IMR-90 (cell line): Measurements from ENCODE around the gene MGAT3. TPM values are rescaled to one million over a fixed set of nuclear protein-coding genes. Genes with fewer than 3 reads are reported as not detected.

ENCODE experiments used
- ATAC-seq: fragments of 200-7000 bp; cut with Tn5 transposase; 2 replicates; pipeline ENCODE4 v1.9.1; 2020; ENCODE audit warnings: low read depth, mild to moderate bottlenecking, moderate library complexity
- BruUV-seq: library from RNA; stranded (reverse); fragments of 400-500 nt; replicated peaks from 2 replicates; lab custom pipeline; 2021; lab: Mats Ljungman, UMichigan
- CTCF ChIA-PET: fragments of 300-600 bp; formaldehyde crosslinking; extraction: SDS; loops from one replicate; lab custom pipeline; 2021; ENCODE audit warnings: antibody characterized with exemption; lab: Yijun Ruan, JAX
- POLR2A ChIA-PET: fragments of 300-600 bp; sonication (Branson Sonifier 250); formaldehyde crosslinking; loops from one replicate; lab custom pipeline; 2022; ENCODE audit warnings: antibody characterized with exemption; ENCODE audit not compliant: unreplicated experiment; lab: Charles Lee
- DNase-seq: peaks from one replicate; pipeline ENCODE4 v3.0.0; 2013
- H2AFZ ChIP-seq: replicated peaks from 2 replicates; pipeline ENCODE3; 2013; ENCODE audit warnings: low read length, mild to moderate bottlenecking; ENCODE audit not compliant: poor library complexity
- H2AK5ac ChIP-seq: 2 replicates; pipeline ENCODE4 v1.6.1; 2013; ENCODE audit warnings: low read depth, low read length, inconsistent platforms
- H2AK9ac ChIP-seq: replicated peaks from 2 replicates; pipeline ENCODE3; 2013; ENCODE audit warnings: mild to moderate bottlenecking, low read depth, low read length, moderate library complexity; ENCODE audit not compliant: poor library complexity
- H2BK120ac ChIP-seq: 2 replicates; pipeline ENCODE4 v1.6.1; 2013; ENCODE audit warnings: low read depth, low read length, inconsistent platforms
- H2BK15ac ChIP-seq: 3 replicates; pipeline ENCODE4 v1.6.1; 2013; ENCODE audit warnings: low read depth, low read length, inconsistent platforms
- H2BK20ac ChIP-seq: 2 replicates; pipeline ENCODE4 v1.6.1; 2013; ENCODE audit warnings: low read depth, mild to moderate bottlenecking, inconsistent platforms, low read length, moderate library complexity
- H2BK5ac ChIP-seq: 2 replicates; pipeline ENCODE4 v1.6.1; 2013; ENCODE audit warnings: mild to moderate bottlenecking, low read depth, low read length, inconsistent platforms; ENCODE audit not compliant: poor library complexity, severe bottlenecking
- H3K14ac ChIP-seq: replicated peaks from 2 replicates; pipeline ENCODE4 v1.6.1; 2013; ENCODE audit warnings: low read depth, low read length, inconsistent platforms
- H3K18ac ChIP-seq: 2 replicates; pipeline ENCODE4 v1.6.1; 2013; ENCODE audit warnings: low read depth, low read length, control low read depth
- H3K23ac ChIP-seq: 2 replicates; pipeline ENCODE4 v1.6.1; 2013; ENCODE audit warnings: low read depth, low read length, inconsistent platforms
- H3K27ac ChIP-seq: 2 replicates; pipeline ENCODE4 v1.5.1; 2013; ENCODE audit warnings: mild to moderate bottlenecking, control low read depth, low read length; ENCODE audit not compliant: insufficient read depth
- H3K27me3 ChIP-seq: 2 replicates; pipeline ENCODE4 v1.6.1; 2013; ENCODE audit warnings: low read length; ENCODE audit not compliant: control insufficient read depth, insufficient read depth
- H3K36me3 ChIP-seq: 2 replicates; pipeline ENCODE4 v1.6.1; 2013; ENCODE audit warnings: low read length, mixed read lengths; ENCODE audit not compliant: control insufficient read depth, insufficient read depth
- H3K4ac ChIP-seq: 2 replicates; pipeline ENCODE4 v1.6.1; 2013; ENCODE audit warnings: low read depth, low read length, inconsistent platforms
- H3K4me1 ChIP-seq: 2 replicates; pipeline ENCODE4 v1.6.1; 2013; ENCODE audit warnings: low read length, mixed read lengths; ENCODE audit not compliant: control insufficient read depth, insufficient read depth
- H3K4me2 ChIP-seq: 2 replicates; pipeline ENCODE4 v1.6.1; 2013; ENCODE audit warnings: low read depth, mild to moderate bottlenecking, control low read depth, low read length, moderate library complexity
- H3K4me3 ChIP-seq: 2 replicates; pipeline ENCODE4 v1.5.1; 2013; ENCODE audit warnings: low read depth, mild to moderate bottlenecking, control low read depth, low read length, moderate library complexity; ENCODE audit not compliant: insufficient read depth
- H3K56ac ChIP-seq: 2 replicates; pipeline ENCODE4 v1.6.1; 2013; ENCODE audit warnings: low read length, inconsistent platforms; ENCODE audit not compliant: insufficient read depth; ENCODE audit errors: extremely low read depth
- H3K79me1 ChIP-seq, 2 experiments: 2 replicates each; pipeline ENCODE4 v1.6.1; 2013; ENCODE audit warnings: low read length in 2 of 2, inconsistent platforms in 1 of 2, low read depth in 1 of 2
- H3K9ac ChIP-seq: 2 replicates; pipeline ENCODE4 v1.6.1; 2013; ENCODE audit warnings: low read depth, low read length, control low read depth
- H3K9me1 ChIP-seq: 2 replicates; pipeline ENCODE4 v1.6.1; 2013; ENCODE audit warnings: low read length, inconsistent platforms; ENCODE audit not compliant: insufficient read depth
- H3K9me3 ChIP-seq: 2 replicates; pipeline ENCODE4 v1.6.1; 2013; ENCODE audit warnings: low read length; ENCODE audit not compliant: control insufficient read depth, insufficient read depth
- H4K20me1 ChIP-seq: 2 replicates; pipeline ENCODE4 v1.6.1; 2013; ENCODE audit warnings: low read length, inconsistent platforms; ENCODE audit not compliant: insufficient read depth
- H4K5ac ChIP-seq: 2 replicates; pipeline ENCODE4 v1.6.1; 2013; ENCODE audit warnings: mild to moderate bottlenecking, low read depth, low read length, control low read depth
- H4K8ac ChIP-seq, 2 experiments: 2 replicates each; pipeline ENCODE4 v1.6.1; 2013; ENCODE audit warnings: low read depth in 2 of 2, low read length in 2 of 2, control low read depth in 1 of 2, inconsistent platforms in 1 of 2
- H4K91ac ChIP-seq: 2 replicates; pipeline ENCODE4 v1.6.1; 2013; ENCODE audit warnings: low read depth, low read length, inconsistent platforms; ENCODE audit not compliant: insufficient read depth
- BHLHE40 ChIP-seq: fragments of 150-350 bp; IDR thresholded peaks from 2 replicates; pipeline ENCODE4 v1.6.1; 2016; ENCODE audit warnings: mild to moderate bottlenecking, low read depth, low read length
- CEBPB ChIP-seq: IDR thresholded peaks from 2 replicates; pipeline ENCODE4 v1.6.1; 2012; ENCODE audit warnings: low read depth, low read length, improper control_type of control experiment
- CHD1 ChIP-seq: IDR thresholded peaks from 2 replicates; pipeline ENCODE4 v1.6.1; 2012; ENCODE audit warnings: low read depth, low read length, improper control_type of control experiment
- FOS ChIP-seq: fragments of 150-350 bp; IDR thresholded peaks from 2 replicates; pipeline ENCODE4 v1.6.1; 2016; ENCODE audit warnings: low read depth, low read length
- MAFK ChIP-seq: IDR thresholded peaks from 2 replicates; pipeline ENCODE4 v1.6.1; 2012; ENCODE audit warnings: low read depth, low read length, improper control_type of control experiment
- MAZ ChIP-seq: IDR thresholded peaks from 2 replicates; pipeline ENCODE4 v1.6.1; 2012; ENCODE audit warnings: low read depth, mild to moderate bottlenecking, low read length, improper control_type of control experiment, moderate library complexity, borderline replicate concordance
- MXI1 ChIP-seq: IDR thresholded peaks from 2 replicates; pipeline ENCODE4 v1.6.1; 2012; ENCODE audit warnings: low read depth, mild to moderate bottlenecking, low read length, moderate library complexity, borderline replicate concordance
- NFE2L2 ChIP-seq: fragments of 150-350 bp; IDR thresholded peaks from 2 replicates; pipeline ENCODE4 v1.6.1; 2016; ENCODE audit warnings: low read depth, mild to moderate bottlenecking, low read length
- POLR2A ChIP-seq: IDR thresholded peaks from 2 replicates; pipeline ENCODE4 v1.6.1; 2012; ENCODE audit warnings: mild to moderate bottlenecking, low read depth, low read length
- RAD21 ChIP-seq: IDR thresholded peaks from 2 replicates; pipeline ENCODE4 v1.6.1; 2012; ENCODE audit warnings: low read length, improper control_type of control experiment
- RCOR1 ChIP-seq: IDR thresholded peaks from 2 replicates; pipeline ENCODE4 v1.6.1; 2012; ENCODE audit warnings: mild to moderate bottlenecking, low read length, improper control_type of control experiment; ENCODE audit not compliant: insufficient replicate concordance
- RFX5 ChIP-seq: IDR thresholded peaks from 2 replicates; pipeline ENCODE4 v1.8.0; 2012; ENCODE audit warnings: low read depth, mild to moderate bottlenecking, low read length, moderate library complexity
- SMC3 ChIP-seq: fragments of 150-350 bp; IDR thresholded peaks from 2 replicates; pipeline ENCODE4 v1.6.1; 2016; ENCODE audit warnings: low read depth, mild to moderate bottlenecking, antibody characterized with exemption, low read length, moderate library complexity
- USF2 ChIP-seq: fragments of 150-350 bp; IDR thresholded peaks from 2 replicates; pipeline ENCODE4 v1.6.1; 2017; ENCODE audit warnings: mild to moderate bottlenecking, antibody characterized with exemption, low read length, low read depth
- WGBS, 2 experiments: methylation state at CpG; one replicate each; pipeline versions ENCODE4 v1.1.5 to v1.1.7; 2013; ENCODE audit warnings: missing lambda C conversion rate in 2 of 2; ENCODE audit not compliant: insufficient read length in 1 of 2; ENCODE audit errors: extremely low coverage in 2 of 2; 5-methylcytosine and 5-hydroxymethylcytosine counted together
- dilution Hi-C: fragments of 300-500 bp; cut with HindIII; formaldehyde crosslinking; loops from one replicate; pipeline ENCODE4 v1.14.3; 2018; ENCODE audit warnings: low sequenced_read_pairs; ENCODE audit not compliant: unreplicated experiment
- in situ Hi-C: fragments of 300-500 bp; cut with MboI; formaldehyde crosslinking; loops from 3 replicates; pipeline ENCODE4 v1.14.3; 2019; ENCODE audit warnings: low sequenced_read_pairs, inconsistent platforms, mixed read lengths
- intact Hi-C: fragments of 100-400 bp; cut with micrococcal nuclease; formaldehyde crosslinking; loops from 2 replicates; pipeline ENCODE4 v1.10.0; 2022
- polyA plus RNA-seq, 3 experiments: library from polyadenylated mRNA; depleted of rRNA; stranded (reverse); fragments of >200 nt; gene quantifications; 2 replicates each; pipeline ENCODE4 v1.2.3, GENCODE V29; 2012; ENCODE audit warnings: low replicate concordance in 1 of 3
- total RNA-seq: library from RNA; depleted of rRNA; stranded (reverse); fragments of >200 nt; gene quantifications from 2 replicates; pipeline ENCODE4 v1.2.3, GENCODE V29; 2012
- TF ChIP-seq, protein P1 (sequence below): conservative IDR thresholded peaks from 2 replicates; pipeline ENCODE4 v1.5.1; 2012; ENCODE audit warnings: mild to moderate bottlenecking, low read depth, low read length, improper control_type of control experiment
- TF ChIP-seq, protein P2 (sequence below): fragments of 150-350 bp; IDR thresholded peaks from 2 replicates; pipeline ENCODE4 v1.6.1; 2016; ENCODE audit warnings: low read depth, mild to moderate bottlenecking, low read length, moderate library complexity, borderline replicate concordance

MGAT3 gene
- total and polyA plus RNA-seq, 2 of the 4 experiments (the other 2 are of a cell fraction): 0.36 to 1.1 TPM

DNA sequence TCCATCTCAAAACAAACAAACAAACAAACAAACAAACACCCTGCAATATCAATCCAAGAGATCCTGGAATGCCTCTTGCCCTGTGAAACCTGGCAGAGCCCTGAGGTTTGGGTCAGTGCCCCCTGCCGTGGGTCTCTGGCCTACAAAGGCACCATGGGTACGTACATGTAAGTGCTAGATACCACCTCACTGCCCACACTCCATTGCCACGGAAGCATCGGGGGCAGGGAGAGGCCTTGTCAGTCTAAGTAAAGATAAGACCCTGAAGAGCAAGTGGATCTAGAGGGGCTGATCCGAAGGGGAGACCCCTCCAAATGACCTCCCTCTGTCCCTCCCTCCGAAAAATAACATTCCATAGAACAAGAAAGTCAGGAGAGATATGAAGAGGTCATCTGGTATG is 43.3 kb downstream of the MGAT3 start:
- H2BK20ac ChIP-seq: no peak overlapping the region
- intact Hi-C loops: no loop called here

More for the DNA sequence above, 43.3 kb downstream of the MGAT3 start:
- Histone ChIP-seq H3K4me2 (no peak overlapping the region), H3K9me1 (peaks cover 10% of the 10 kb centered on the region), H3K9ac (no peak overlapping the region), H2AK9ac (no peak overlapping the region), H3K4me1 (peaks cover 10% of the 10 kb centered on the region), H4K91ac (no peak overlapping the region), H3K14ac (no peak overlapping the region), H2AFZ (no peak overlapping the region), H2BK120ac (no peak overlapping the region), H3K18ac (no peak overlapping the region), H3K27me3 (no peaks in the 10 kb centered on the region), H2BK5ac (no peak overlapping the region), H4K5ac (no peak overlapping the region), H3K4ac (no peak overlapping the region), H3K9me3 (no peaks in the 10 kb centered on the region), H3K4me3 (no peak overlapping the region), H3K36me3 (peaks cover 10% of the 10 kb centered on the region; the same call in 1 of the 2 replicates), H2BK15ac (no peak overlapping the region), H4K20me1 (0 out of 2 replicates have a peak, but pooled peaks cover 4% of the 10 kb centered on the region), H2AK5ac (no peak overlapping the region), H4K8ac (no peak overlapping the region), H3K56ac (no peak overlapping the region), H3K79me1 (peaks cover 14 to 36% of the 10 kb centered on the region in 2 experiments), H3K23ac (no peak overlapping the region), H3K27ac (no peak overlapping the region)
- in situ Hi-C loops (no loop called here), dilution Hi-C loops (no loop called here)
- TF ChIP-seq CHD1: no peak
- TF ChIP-seq RAD21: no peak
- no peak for TF ChIP-seq MAFK
- no peak for TF ChIP-seq BHLHE40
- no peak for TF ChIP-seq RCOR1
- no peak for TF ChIP-seq FOS
- no peak for TF ChIP-seq RFX5
- no peak for TF ChIP-seq USF2
- TF ChIP-seq NFE2L2: no peak
- no peak for TF ChIP-seq SMC3
- TF ChIP-seq, protein P1, sequence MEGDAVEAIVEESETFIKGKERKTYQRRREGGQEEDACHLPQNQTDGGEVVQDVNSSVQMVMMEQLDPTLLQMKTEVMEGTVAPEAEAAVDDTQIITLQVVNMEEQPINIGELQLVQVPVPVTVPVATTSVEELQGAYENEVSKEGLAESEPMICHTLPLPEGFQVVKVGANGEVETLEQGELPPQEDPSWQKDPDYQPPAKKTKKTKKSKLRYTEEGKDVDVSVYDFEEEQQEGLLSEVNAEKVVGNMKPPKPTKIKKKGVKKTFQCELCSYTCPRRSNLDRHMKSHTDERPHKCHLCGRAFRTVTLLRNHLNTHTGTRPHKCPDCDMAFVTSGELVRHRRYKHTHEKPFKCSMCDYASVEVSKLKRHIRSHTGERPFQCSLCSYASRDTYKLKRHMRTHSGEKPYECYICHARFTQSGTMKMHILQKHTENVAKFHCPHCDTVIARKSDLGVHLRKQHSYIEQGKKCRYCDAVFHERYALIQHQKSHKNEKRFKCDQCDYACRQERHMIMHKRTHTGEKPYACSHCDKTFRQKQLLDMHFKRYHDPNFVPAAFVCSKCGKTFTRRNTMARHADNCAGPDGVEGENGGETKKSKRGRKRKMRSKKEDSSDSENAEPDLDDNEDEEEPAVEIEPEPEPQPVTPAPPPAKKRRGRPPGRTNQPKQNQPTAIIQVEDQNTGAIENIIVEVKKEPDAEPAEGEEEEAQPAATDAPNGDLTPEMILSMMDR: no peak
- no peak for TF ChIP-seq MAZ
- no peak for TF ChIP-seq MXI1
- no peak for TF ChIP-seq POLR2A
- TF ChIP-seq CEBPB: no peak
- TF ChIP-seq, protein P2, sequence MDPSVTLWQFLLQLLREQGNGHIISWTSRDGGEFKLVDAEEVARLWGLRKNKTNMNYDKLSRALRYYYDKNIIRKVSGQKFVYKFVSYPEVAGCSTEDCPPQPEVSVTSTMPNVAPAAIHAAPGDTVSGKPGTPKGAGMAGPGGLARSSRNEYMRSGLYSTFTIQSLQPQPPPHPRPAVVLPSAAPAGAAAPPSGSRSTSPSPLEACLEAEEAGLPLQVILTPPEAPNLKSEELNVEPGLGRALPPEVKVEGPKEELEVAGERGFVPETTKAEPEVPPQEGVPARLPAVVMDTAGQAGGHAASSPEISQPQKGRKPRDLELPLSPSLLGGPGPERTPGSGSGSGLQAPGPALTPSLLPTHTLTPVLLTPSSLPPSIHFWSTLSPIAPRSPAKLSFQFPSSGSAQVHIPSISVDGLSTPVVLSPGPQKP: no peak
- no peak for ATAC-seq
- whole genome bisulfite sequencing, 2 experiments: no CpG with 5 or more reads among the region's 6 CpGs
- BruUV-seq: no TSS peak
- CTCF ChIA-PET: no interaction called here
- POLR2A ChIA-PET: no interaction called here
- DNase-seq: no peak
